NCI-H2081 (cell line): Measurements from ENCODE around the gene ARHGAP44.

ENCODE experiments used
- DNase-seq, 2 experiments: peaks; one replicate each; lab custom pipeline; 2025; lab: John Stamatoyannopoulos, UW

The ARHGAP44 gene

GRCh38 chr17:12995106-12995895, 206.0 kb downstream of the ARHGAP44 start:
- DNase-seq: no peak

DNA sequence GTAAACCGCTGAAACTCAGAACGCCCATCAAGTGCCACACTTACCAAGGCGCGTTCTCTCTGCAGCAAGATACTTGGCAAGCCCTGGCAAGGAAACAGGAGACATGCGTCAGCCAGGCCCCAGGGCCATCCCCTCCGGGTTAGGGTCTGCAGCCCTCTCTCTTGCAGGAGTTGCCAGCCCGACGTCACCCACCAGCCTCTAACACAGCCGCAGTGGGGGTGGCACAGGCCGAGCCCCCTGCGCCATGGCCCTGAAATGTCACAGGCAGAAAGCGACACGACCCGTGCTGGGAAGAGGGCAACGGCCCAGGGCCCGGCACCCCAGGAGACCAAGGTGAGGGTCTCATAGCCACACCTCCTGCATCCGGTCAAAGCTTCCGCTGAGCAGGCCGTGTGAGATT, 206.6 kb downstream of the ARHGAP44 start:
- DNase-seq: no peak

DNA sequence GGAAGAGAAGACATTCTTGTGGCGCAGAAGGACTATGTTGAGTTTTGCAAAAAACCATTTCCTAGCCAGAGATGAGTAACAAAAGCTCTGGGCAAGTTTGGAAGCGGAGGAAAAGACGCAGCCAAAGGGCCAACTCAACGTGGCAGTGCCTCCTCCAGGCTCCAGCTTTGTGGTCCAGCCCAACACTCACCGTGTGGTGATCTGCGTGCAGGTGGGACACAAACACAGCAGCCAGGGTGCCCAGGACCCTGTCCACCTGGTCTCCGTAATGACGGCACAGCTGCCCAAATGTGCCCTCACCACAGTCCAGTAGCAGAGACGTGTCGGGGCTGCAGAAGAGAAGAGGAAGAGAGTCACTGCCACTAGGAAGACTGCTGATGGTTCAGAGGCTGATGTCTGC, 207.1 kb downstream of the ARHGAP44 start:
- DNase-seq: no peak

DNA sequence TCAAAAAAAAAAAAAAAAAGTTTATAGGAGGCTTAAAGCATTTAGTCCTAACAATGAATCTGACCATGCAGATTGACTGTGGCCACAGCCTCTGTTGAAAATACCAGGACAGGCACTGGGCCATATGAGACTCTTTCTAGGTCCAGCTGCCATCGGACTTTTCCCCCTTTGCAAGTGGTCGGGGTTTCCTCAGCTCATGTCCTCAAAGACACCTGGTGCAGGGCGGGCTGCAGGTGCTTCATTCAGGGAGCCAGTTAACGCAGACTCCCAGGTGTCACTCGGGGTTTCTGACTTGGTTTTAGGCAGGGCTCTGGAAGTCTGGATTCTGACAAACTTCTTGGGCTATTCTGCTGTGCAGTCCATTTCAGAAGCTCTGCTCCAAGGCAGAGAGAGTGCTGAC, 207.6 kb downstream of the ARHGAP44 start:
- no peak for DNase-seq

GRCh38 chr17:12998461-12998860, 209.2 kb downstream of the ARHGAP44 start:
- DNase-seq: no peak

DNA sequence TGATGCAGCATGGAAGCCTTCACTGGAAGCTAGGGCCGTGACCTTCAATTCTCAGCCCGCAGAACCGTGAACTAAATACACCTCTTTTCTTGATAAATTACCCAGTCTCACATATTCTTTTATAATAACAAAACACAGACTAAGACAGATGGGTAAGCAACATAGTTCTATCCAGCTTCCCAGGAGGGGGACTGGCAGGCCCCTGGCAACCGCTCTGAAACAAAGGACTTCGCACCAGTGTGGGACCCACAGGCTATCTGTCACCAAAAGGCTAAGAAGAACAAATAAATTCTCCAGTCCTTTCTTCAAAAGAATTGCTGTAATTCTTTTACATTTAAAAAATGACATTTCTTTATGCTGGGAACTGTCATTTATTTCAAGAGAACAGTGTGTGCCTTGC, 209.6 kb downstream of the ARHGAP44 start:
- DNase-seq: no peak

- DNase-seq: no peak
Observed at GRCh38 chr17:13000561-13000960, 211.3 kb downstream of the ARHGAP44 start.

DNA sequence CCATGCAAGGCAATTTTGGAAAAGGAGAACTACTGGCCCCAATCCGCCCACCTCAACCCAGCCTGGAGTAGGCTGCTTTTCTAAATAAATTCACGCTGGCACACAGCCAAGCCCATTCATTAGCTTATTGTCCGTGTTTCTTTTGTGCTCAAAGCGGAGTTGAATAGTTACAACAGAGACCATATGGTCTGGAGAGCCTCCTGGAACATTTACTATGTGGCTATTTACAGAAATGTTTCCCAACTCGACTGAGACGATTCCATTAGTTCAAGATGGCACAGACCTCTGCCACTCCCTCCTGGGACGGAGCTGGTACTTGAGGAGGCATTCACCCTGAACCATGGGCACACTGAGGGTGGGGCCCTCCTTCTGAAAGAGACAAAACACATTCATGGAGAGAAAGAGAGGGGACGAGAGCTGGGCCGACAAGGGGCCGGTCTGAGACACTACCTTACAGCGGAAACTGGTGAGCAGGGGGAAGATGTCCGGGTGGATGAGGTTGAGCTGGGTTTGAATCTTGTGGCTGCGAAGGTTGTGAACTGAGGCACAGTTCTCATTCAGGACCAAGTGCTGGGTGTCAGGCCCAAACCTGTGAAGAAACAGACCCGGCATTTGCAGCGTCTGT, 212.8 kb downstream of the ARHGAP44 start:
- DNase-seq: peak in 1 of 2 experiments; percentile 21

- DNase-seq: peak; percentile 26 to 36
Observed at GRCh38 chr17:13002761-13003453, 213.6 kb downstream of the ARHGAP44 start.

GRCh38 chr17:13003454-13003851, 214.2 kb downstream of the ARHGAP44 start:
- DNase-seq: no peak

GRCh38 chr17:13003927-13004326, 214.6 kb downstream of the ARHGAP44 start:
- DNase-seq: no peak

GRCh38 chr17:13004336-13004735, 215.0 kb downstream of the ARHGAP44 start:
- no peak for DNase-seq

DNA sequence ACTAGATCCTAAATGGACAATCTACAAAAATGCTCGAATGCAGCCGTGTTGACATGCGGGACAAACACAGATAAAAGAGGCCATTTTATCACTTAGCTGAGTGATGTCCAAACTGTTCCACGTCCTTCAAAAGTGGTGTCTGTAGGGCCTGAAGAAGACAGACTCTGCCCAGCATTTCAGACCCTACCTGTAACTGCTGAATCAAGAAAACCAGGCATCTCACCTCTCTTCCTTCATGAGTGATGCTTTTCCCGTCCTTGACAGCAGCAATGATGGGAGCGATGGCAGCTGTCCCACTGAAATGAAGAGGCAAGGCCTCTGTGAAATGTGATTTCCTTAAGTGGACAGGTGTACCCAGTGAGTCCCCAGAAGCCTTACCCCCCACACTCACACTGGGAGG, 216.2 kb downstream of the ARHGAP44 start:
- DNase-seq: no peak

- no peak for DNase-seq
Observed at GRCh38 chr17:13008461-13008860, 219.2 kb downstream of the ARHGAP44 start.

DNA sequence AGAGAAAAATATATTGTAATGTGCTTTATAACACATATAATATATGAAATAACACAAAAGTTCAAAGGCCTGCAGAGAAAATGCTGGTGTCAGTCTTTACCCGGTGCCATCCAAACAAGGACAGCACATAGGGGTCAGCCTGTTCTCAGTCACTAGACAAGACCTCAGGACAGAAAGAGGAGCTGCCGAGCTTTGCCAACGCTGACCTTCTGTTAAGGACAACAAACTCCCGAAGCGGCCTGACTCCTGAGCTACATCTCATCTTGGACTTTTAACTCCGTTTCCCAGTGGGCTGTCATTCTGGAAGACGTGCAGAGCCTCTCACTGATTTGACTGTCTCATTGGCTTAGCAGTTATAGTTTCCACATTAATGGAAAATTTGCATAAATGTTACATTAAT, 221.7 kb downstream of the ARHGAP44 start:
- DNase-seq: no peak

GRCh38 chr17:13014801-13015200, 225.5 kb downstream of the ARHGAP44 start:
- DNase-seq: no peak

DNA sequence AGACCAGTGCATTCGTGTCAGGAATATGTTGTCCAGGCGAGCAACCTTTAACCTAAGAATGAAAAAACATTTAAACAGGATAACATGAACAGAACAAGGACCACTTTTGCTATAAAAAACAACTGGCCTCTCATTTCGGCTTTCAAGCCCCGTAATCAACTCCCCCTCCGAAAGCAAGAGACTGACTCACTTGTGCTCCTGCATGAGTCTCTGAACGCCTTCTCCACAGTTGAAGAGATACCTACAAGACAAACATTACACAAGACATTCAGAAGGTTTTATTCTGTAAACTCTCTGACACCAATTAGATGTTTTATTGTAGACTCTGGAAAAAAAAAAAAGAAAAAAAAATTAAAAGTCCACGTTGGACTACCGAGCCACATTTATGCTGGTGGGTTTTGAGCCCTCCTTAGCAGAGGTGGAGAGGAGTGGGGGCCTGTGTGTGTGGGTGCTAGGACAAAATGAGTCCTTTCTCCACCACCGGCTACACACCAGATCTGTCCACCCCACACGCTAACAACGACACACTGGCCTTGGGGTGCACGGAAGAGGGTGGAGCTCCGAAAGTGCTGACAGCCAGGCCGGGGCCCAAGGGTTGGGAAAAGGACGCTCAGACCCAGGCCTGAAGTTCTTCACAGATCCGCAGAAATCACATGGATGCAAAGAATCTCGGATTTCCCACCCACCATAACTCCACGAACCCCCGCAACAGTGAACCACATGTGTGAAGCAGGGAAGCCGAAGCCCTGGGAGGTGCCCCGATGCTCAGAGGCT, 227.8 kb downstream of the ARHGAP44 start:
- no peak for DNase-seq

DNA sequence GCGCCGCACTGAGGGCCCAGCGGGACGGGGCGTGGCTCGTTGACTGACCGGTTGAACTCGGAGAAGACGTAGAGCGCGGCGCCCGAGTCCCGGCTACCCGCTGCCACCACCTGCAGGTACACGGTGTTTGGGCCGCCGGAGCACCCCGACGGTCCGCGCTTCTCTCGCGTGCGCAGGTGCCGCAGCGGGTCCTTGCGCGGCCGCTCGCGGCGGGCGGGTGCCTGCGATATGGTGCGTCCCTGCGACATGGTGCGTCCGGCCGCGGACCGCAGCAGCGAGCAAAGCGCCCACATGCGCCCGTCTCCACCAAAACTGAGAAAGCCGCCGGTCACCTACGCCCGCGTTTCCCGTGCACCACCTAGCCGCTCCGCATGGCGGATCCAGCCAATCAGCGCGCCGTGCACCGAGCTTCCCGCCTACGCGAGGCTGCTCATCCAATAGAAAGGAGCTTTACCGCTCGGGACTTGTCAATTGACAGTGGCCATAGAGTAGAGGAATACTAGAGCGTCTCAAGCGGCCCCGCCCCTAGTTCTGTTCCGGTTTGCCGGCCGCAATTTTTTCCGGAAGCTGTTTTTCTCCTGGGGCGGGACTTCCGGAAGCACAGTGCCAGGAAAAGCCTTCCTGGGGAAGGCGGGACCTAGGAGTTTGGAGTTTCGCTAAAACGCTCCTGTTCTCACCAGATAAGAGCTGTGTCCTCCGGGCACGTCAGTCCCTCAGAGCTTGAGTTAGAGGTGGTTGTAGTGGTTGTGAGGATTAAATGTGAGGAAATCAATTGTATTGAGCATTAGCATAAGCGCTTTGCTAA, 228.6 kb downstream of the ARHGAP44 start, which contains the start of gene ELAC2:
Gene ELAC2, minus strand, starts transcription at position 373 of the 805 bp plus-strand sequence. Its CDS starts 80 bp downstream, at position 293.
- DNase-seq: peak; percentile 92 to 96

- no peak for DNase-seq
Observed at GRCh38 chr17:13024016-13024415, 234.7 kb downstream of the ARHGAP44 start.

- DNase-seq: peak; percentile 46 to 54
Observed at GRCh38 chr17:13024526-13025257, 235.4 kb downstream of the ARHGAP44 start.

DNA sequence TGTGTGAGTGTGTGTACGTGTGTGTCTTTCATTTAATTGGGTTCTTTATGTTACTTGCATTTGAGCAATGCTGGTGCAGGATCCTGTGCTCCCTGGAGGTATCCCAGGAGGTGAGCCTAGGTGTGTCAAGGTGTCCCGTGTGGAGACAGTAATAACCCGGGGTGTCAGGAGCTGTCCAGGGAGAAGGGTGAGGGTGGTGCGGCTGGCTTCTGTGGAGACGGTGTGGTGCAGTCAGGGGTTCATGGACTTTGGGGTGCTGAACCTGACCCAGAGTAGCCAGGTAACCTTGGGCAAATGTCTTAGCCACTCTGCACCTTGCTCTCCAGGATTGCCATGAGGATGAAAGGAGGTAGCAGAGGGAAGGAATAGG, 235.9 kb downstream of the ARHGAP44 start:
- DNase-seq: no peak
